ENCODE measurements around the gene CHCHD4.
A peak's percentile ranks its signal among the peaks of the same experiment; 100 is the strongest.

CHCHD4 gene

DNA sequence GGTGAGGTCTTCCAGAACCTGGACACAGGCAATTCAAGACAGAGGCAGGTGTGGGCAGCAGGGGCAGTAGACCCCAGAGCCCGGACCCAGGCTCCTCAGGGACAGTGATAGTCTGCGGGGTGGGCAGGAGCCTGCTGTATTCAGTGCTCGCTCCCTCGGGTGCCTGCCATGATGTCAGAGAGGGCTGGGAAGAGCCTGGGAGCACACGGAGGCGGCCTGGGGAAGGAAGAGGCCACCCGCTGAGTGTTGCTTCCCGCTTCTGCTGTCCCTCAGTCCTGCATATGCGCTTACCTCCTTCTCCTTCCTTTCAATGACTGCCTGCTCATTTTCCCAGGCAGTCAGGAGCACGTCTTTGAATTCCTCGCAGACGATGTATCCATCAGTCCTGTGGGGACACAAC, 22.9 kb upstream of the CHCHD4 start:
- H3K9me3 Mint-ChIP-seq, result no peaks in the 10 kb centered on the region
- TF ChIP-seq, protein P1, sequence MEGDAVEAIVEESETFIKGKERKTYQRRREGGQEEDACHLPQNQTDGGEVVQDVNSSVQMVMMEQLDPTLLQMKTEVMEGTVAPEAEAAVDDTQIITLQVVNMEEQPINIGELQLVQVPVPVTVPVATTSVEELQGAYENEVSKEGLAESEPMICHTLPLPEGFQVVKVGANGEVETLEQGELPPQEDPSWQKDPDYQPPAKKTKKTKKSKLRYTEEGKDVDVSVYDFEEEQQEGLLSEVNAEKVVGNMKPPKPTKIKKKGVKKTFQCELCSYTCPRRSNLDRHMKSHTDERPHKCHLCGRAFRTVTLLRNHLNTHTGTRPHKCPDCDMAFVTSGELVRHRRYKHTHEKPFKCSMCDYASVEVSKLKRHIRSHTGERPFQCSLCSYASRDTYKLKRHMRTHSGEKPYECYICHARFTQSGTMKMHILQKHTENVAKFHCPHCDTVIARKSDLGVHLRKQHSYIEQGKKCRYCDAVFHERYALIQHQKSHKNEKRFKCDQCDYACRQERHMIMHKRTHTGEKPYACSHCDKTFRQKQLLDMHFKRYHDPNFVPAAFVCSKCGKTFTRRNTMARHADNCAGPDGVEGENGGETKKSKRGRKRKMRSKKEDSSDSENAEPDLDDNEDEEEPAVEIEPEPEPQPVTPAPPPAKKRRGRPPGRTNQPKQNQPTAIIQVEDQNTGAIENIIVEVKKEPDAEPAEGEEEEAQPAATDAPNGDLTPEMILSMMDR (IDR thresholded peaks at IDR 0.05), result no peak
- no peak overlapping the region for H3K27ac Mint-ChIP-seq
- no peaks in the 10 kb centered on the region for H3K27me3 Mint-ChIP-seq (ENCODE audit: low read depth, poor library complexity)
- DNase-seq, result no peak
- H3K4me3 Mint-ChIP-seq, result no peak overlapping the region
- H3K36me3 Mint-ChIP-seq (ENCODE audit: low read depth), result peaks cover 35% of the 10 kb centered on the region
- H3K4me1 Mint-ChIP-seq, result peaks cover 21% of the 10 kb centered on the region

DNA sequence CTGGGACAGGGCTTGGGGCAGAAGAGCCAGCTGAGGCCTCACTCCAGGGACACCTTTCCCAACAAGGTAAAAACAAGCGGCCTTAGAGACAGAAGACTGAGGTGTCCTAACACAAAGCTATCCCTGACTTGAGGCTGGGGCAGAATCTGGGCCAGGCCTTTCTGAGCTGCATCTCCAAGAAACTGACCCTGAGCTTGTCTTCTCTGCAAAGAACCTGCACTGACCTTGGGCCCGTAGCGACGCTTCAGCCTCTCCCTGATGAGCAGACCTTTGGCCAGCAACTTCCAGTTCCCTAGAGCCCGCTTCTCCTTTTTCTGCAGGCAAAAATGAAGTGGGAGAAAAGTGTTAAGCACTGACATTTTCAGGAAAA, 22.4 kb upstream of the CHCHD4 start:
- H3K27ac Mint-ChIP-seq, result no peak overlapping the region
- no peak overlapping the region for H3K4me3 Mint-ChIP-seq
- H3K36me3 Mint-ChIP-seq (ENCODE audit: low read depth), result peaks cover 30% of the 10 kb centered on the region
- no peaks in the 10 kb centered on the region for H3K9me3 Mint-ChIP-seq
- TF ChIP-seq, protein P1 (IDR thresholded peaks at IDR 0.05), result no peak
- DNase-seq, result no peak
- H3K4me1 Mint-ChIP-seq, result peaks cover 21% of the 10 kb centered on the region
- H3K27me3 Mint-ChIP-seq (ENCODE audit: low read depth, poor library complexity), result no peaks in the 10 kb centered on the region

DNA sequence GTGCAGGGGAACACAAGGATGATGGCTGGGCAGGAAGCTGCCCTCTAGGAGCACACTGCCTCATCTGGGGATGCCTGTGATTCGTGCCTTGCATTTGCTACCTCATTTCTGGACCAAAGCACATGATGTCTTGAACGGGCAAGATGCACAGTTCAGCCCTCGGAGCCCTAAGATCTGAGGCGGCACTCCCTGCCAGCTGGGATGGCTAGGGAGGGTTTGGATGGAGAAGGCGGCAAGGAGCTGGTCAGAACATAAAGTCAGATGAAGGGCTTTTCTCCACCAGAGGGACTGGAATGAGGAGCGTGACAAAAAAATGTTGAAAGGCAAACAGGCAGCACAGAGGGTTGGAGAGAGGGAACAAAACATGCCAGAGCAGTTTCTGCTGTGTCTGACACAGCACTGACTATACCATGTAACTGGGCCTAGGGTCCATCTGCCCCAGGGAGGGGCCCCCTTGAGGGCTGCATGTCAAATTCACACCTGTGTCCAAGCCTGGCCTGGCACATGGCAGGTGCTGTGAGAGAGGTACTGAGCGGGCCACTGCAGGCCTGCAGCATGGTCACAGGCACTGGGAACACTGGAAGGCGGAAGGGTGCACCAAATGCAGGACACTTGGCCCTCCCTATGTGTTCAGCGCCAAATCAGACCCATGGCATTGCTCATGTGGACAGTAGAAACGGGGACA, 21.9 kb upstream of the CHCHD4 start:
- Mint-ChIP-seq H3K4me1 (peaks cover 21% of the 10 kb centered on the region), H3K27ac (peak overlapping the region; percentile 80), H3K4me3 (no peak overlapping the region), H3K36me3 (ENCODE audit: low read depth) (peaks cover 34% of the 10 kb centered on the region), H3K9me3 (no peaks in the 10 kb centered on the region), H3K27me3 (ENCODE audit: low read depth, poor library complexity) (no peaks in the 10 kb centered on the region)
- TF ChIP-seq, protein P1 (IDR thresholded peaks at IDR 0.05), result no peak
- DNase-seq, result no peak

DNA sequence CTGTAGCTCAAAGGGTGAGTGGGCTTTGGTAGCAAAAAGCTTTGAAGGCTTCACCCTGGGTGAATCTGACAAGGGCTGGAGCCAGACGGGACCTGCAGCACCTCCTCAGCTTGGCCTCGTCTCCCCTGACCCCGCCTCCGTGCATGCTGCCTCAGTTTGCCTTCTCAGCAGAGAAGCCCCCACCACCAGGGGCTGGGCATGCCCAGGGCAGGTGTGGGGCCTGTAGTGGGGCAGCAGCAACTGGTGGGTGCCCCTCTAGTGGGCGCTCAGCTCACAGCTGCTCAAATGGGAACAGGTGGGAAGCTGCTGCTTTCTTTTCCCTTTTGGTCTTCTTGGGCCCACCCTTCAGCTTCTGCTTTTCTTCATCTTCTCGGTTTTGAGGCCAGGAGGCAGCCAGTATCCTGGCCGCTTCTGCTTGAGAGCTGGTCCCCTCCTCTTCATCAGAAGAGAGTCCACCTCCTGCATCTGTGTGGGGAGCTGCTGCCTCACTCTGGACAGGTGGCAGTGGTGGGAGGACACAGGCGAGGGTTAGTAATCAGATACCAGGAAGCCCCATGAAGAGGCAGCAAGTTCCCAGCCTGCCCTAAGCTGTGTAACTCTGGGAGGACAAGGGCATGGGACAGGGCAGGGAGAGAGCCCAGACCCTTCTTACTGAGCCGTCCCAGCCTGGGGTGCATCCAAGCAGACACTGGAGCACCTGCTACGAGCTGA, 21.2 kb upstream of the CHCHD4 start:
- TF ChIP-seq, protein P1 (IDR thresholded peaks at IDR 0.05), result no peak
- no peaks in the 10 kb centered on the region for H3K9me3 Mint-ChIP-seq
- H3K4me3 Mint-ChIP-seq, result no peak overlapping the region
- no peak for DNase-seq
- peaks cover 32% of the 10 kb centered on the region for H3K36me3 Mint-ChIP-seq (ENCODE audit: low read depth)
- H3K27ac Mint-ChIP-seq, result peak overlapping the region; percentile 80
- no peaks in the 10 kb centered on the region for H3K27me3 Mint-ChIP-seq (ENCODE audit: low read depth, poor library complexity)
- peaks cover 21% of the 10 kb centered on the region for H3K4me1 Mint-ChIP-seq

DNA sequence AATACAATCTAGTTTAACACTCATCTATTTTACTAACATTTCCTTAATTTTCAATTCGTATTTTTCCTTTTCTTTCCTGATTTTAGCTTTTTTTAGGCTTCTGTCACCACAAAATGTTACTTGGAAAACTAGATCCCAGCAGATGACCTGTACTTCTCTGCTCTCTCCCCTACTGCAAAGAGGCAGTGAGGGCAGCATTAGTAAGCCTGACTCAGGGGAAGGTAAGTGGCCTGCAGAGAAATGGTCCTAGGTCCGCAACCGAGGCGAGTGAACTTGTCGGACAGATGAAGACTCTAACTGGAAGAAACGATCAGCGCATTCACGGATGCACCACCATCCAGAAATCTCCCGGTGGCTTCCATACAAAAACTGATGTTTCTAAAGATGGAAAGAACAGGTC, 20.6 kb upstream of the CHCHD4 start:
- Mint-ChIP-seq H3K4me3 (no peak overlapping the region), H3K36me3 (ENCODE audit: low read depth) (peaks cover 26% of the 10 kb centered on the region), H3K27ac (peak overlapping the region; percentile 79), H3K27me3 (ENCODE audit: low read depth, poor library complexity) (no peaks in the 10 kb centered on the region), H3K9me3 (no peaks in the 10 kb centered on the region), H3K4me1 (peaks cover 21% of the 10 kb centered on the region)
- TF ChIP-seq, protein P1 (IDR thresholded peaks at IDR 0.05), result no peak
- no peak for DNase-seq
